HG02973 (cell line): ENCODE results near the gene IL9R.
"Not testable (repeated sequence)": the region's sequence is repeated elsewhere in the genome, so short reads cannot be mapped to it uniquely, and the experiment has no call there.

Experiments used
- ATAC-seq: cut with Tn5 transposase; IDR thresholded peaks from one replicate; pipeline ENCODE4 v1.9.1; 2021; ENCODE audit warnings: moderate library complexity; ENCODE audit not compliant: unreplicated experiment

Gene IL9R

GRCh38 chrX:155998116-155998515, 620 bp downstream of the IL9R start:
- ATAC-seq = no peak

DNA sequence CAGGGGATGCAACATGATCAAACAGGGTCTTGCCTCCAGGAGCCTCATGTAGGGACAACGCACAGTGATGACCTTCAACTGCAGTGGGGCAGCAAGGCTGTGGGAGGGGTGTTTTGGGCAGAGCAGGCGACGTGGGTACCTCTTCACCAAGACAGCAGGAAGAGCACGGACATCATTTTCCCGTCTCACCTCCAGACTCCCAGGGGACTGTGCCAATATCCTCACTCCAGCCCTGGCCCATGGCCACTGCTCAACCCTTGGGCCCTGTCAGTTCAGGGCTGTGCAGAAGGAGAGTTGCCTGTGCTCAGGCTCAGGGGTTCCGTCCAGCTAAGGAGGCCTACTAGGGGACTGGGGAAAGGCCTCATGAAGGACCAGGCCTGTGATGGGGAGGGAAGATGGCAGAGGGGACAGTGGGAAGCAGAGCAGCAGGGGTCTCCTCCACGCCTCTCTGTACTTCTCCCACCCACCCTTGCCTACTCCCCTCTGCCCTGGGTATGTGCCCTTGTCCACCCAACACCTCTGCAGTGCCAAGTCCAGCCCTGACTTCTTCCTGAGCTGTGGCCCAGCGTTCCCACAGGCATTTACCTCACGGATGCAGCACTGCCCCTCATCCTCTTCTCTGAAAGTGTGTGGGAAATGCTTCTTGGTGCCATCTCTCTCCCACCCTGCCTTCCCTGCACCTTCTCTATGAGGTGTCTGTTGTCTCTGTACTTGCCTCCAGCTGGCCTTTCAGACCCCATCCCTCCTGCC, 1.4 kb downstream of the IL9R start:
- no peak for ATAC-seq

GRCh38 chrX:155999751-156000150, 2.3 kb downstream of the IL9R start:
- ATAC-seq = not testable (repeated sequence)

- no peak for ATAC-seq
Observed at GRCh38 chrX:156000361-156000926, 2.9 kb downstream of the IL9R start.

DNA sequence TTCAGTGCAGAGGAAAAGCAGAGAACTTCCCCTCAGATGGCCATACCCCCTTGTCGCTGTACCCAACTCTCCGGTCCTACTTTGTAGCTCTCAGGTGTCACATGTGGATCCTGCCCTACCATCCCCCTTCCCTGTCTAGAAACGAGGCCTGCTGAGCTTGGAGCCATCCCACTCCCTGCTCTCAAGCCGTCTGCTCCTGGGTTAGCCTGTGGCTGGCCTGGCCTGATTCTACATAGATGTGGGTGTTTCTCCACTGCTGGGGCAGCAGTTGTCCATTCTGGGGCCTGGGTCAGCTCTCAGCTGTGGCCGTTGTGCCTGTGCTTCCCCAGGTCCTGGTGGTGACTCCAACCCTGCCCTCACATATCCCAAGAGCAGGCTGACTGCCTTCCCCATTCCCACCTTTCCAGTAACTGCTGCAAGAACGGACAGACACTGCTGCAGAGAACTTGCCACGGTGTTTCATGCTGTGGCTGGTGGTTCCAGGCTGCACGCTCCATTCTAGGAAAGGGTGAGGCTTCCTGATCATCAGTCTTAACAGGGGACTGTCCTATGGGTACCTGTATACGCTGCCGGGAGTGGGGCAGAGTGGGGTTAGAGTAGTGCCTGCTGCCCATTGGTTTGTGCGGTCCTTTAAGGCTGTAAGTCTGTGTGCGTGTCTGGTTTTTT, 3.6 kb downstream of the IL9R start:
- no peak for ATAC-seq

DNA sequence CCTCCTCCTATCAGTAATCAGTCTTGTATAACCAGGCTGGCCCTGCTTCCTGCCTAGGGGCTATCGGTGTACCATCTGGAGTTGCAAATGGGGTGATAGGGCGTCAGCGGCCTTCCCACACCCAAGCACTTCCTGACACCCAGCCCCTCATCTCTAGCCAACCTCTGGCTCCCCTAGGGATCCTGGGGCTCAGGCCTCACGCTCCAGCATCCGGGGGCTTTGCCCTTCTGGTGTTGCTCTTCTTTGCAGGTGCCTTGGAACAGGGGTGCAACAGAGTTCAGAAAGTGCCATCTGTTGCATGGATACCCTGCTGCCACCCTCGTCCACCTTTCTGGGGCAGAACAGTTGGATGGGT, 4.1 kb downstream of the IL9R start:
- no peak for ATAC-seq

- ATAC-seq = no peak
Observed at GRCh38 chrX:156002507-156002906, 5.0 kb downstream of the IL9R start.

DNA sequence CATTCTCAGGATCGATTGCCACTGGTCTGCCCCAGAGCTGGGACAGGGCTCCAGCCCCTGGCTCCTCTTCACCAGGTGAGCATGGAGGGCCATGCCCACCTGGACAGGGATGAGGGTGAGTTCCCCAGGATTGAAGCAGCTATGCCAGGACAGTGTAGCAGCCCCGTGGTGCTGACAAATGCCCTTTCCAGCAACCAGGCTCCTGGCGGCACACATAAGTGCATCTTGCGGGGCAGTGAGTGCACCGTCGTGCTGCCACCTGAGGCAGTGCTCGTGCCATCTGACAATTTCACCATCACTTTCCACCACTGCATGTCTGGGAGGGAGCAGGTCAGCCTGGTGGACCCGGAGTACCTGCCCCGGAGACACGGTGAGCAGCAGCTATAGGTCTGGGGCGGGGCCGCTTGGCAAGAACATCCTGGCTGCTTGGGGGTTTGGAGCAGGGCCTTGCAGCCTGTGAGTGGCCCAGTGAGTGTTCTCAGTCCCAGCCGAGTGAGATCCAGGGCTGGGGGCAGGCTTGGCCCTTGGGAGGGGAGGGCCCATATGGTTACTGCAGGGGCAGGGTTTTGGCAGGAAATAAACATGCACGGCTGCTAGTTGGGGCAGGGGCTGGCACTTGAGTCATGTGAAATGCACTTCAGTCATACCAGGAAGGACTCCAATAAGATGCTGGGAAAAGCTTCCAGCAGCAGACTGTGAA, 6.1 kb downstream of the IL9R start:
- no peak for ATAC-seq

- no peak for ATAC-seq
Observed at GRCh38 chrX:156004256-156004655, 6.8 kb downstream of the IL9R start.

- ATAC-seq = no peak
Observed at GRCh38 chrX:156004740-156005139, 7.2 kb downstream of the IL9R start.

DNA sequence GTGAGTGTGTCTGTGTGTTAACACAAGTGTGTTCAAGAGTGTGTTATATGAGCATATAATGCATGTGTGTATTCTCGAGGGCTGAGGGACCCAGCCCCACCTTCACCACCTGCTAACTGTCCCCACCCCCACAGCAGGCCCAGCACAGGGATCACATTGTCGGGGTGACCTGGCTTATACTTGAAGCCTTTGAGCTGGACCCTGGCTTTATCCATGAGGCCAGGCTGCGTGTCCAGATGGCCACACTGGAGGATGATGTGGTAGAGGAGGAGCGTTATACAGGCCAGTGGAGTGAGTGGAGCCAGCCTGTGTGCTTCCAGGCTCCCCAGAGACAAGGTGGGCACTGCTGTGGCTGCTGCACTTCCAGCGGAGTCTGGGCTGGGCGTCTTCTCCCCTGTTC, 7.6 kb downstream of the IL9R start:
- ATAC-seq = no peak

- not testable (repeated sequence) for ATAC-seq
Observed at GRCh38 chrX:156006468-156006867, 9.0 kb downstream of the IL9R start.

- ATAC-seq = not testable (repeated sequence)
Observed at GRCh38 chrX:156008379-156008778, 10.9 kb downstream of the IL9R start.

DNA sequence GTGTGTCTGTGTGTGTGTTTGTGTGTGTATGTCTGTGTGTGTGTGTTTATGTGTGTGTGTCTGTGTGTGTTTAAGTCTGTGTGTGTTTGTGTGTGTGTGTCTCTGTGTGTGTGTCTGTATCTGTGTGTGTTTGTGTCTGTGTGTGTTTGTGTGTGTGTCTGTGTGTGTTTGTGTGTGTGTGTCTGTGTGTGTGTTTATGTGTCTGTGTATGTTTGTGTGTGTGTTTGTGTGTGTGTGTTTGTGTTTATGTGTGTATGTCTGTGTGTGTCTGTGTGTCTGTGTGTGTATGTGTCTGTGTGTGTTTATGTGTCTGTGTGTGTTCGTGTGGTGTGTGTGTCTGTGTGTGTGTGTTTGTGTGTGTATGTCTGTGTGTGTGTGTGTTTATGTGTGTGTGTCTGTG, 11.4 kb downstream of the IL9R start:
- no peak for ATAC-seq

GRCh38 chrX:156009691-156010090, 12.2 kb downstream of the IL9R start:
- ATAC-seq = not testable (repeated sequence)

DNA sequence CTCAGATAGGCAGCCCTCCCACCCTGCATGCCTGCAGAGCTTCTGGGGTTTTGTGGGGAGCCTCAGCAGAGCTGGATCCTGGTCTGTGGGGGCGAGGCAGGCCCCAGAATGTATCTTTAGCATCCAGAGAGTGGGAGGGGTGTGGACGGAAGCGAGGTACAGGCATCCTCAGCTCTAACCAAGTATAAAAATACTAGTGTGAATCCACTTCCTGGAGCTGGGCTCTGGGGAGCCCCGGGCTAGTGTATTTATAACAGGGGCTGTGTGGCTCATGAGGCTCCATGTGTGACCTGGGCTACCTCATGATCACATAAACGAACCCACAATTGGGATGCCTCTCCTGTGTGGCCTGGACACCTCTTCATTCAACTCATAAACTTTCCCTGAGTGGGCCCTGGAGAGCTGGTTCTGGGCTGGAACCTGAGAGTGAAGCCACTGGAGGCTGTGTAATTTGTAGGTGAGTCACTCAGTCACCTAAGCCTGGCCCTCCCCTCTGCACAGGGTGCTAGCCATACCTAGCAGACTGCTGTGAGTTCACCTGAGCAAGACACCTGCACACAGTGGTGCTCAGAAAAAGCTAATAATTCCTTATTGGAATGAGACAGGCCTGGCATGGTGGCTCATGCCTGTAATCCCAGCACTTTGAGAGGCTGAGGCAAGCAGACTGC, 15.9 kb downstream of the IL9R start:
- ATAC-seq = not testable (repeated sequence)

GRCh38 chrX:156019846-156020245, 22.4 kb downstream of the IL9R start:
- not testable (repeated sequence) for ATAC-seq

DNA sequence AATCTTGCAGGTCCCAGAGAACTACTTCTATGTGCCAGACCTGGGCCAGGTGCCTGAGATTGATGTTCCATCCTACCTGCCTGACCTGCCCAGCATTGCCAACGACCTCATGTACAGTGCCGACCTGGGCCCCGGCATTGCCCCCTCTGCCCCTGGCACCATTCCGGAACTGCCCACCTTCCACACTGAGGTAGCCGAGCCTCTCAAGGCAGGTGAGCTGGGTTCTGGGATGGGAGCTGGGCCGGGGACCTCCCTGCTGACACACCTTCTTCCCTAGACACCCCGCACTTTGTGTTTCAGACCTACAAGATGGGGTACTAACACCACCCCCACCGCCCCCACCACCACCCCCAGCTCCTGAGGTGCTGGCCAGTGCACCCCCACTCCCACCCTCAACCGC, 25.5 kb downstream of the IL9R start:
- not testable (repeated sequence) for ATAC-seq

DNA sequence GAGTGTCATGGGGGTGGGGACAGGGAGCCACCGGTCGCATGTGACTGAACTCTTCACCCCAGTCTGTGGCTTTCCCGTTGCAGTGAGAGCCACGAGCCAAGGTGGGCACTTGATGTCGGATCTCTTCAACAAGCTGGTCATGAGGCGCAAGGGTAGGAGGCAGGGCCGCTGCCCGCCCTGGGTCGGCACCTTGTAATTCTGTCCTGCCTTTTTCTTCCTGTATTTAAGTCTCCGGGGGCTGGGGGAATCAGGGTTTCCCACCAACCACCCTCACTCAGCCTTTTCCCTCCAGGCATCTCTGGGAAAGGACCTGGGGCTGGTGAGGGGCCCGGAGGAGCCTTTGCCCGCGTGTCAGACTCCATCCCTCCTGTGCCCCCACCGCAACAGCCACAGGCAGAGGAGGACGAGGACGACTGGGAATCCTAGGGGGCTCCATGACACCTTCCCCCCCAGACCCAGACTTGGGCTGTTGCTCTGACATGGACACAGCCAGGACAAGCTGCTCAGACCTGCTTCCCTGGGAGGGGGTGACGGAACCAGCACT, 27.5 kb downstream of the IL9R start:
- ATAC-seq = not testable (repeated sequence)

GRCh38 chrX:156028653-156029237, 31.2 kb downstream of the IL9R start:
- ATAC-seq = not testable (repeated sequence)
